SK-N-MC (cell line): ENCODE data around the gene CDX2.

Experiments
- EZH2 ChIP-seq: fragments of 200-600 bp; sonication (generic); IDR thresholded peaks from one replicate; pipeline ENCODE4 v1.6.1; 2017; ENCODE audit warnings: antibody characterized with exemption
- FOXP2 ChIP-seq: optimal IDR thresholded peaks from 2 replicates; pipeline ENCODE3; 2011; ENCODE audit warnings: mild to moderate bottlenecking, moderate library complexity; ENCODE audit not compliant: insufficient read depth; ENCODE audit errors: extremely low read length, control extremely low read depth
- POLR2AphosphoS5 ChIP-seq: IDR thresholded peaks from 2 replicates; pipeline ENCODE4 v1.6.1; 2012; ENCODE audit warnings: mild to moderate bottlenecking, low read depth, low read length, borderline replicate concordance

GRCh38 chr13:27981006-27981708, 12.0 kb upstream of the CDX2 start:
- TF ChIP-seq EZH2 (peak; percentile 5), POLR2AphosphoS5 (no peak), FOXP2 (no peak)
